Sigmoid colon (tissue), 3 donors: ENCODE results near the gene ELAVL4.
"Not testable (repeated sequence)": the region's sequence is repeated elsewhere in the genome, so short reads cannot be mapped to it uniquely, and the experiment has no call there.

Source experiments
- POLR2A ChIP-seq, 2 donors: fragments of 450-650 bp; IDR thresholded peaks; one replicate each; pipeline ENCODE4 v1.6.1; 2016; ENCODE audit warnings: antibody characterized with exemption in 2 of 2, mild to moderate bottlenecking in 2 of 2, moderate library complexity in 2 of 2
- TF ChIP-seq, protein P1 (sequence below), 4 experiments: fragments of 450-650 bp in 3 of 4; fragments of 200-600 bp in 1 of 4; IDR thresholded peaks; one replicate each; pipeline ENCODE4 v1.5.1; 2016 to 2019; ENCODE audit warnings: antibody characterized with exemption in 4 of 4, mild to moderate bottlenecking in 3 of 4, moderate library complexity in 2 of 4

- TF ChIP-seq, protein P1, sequence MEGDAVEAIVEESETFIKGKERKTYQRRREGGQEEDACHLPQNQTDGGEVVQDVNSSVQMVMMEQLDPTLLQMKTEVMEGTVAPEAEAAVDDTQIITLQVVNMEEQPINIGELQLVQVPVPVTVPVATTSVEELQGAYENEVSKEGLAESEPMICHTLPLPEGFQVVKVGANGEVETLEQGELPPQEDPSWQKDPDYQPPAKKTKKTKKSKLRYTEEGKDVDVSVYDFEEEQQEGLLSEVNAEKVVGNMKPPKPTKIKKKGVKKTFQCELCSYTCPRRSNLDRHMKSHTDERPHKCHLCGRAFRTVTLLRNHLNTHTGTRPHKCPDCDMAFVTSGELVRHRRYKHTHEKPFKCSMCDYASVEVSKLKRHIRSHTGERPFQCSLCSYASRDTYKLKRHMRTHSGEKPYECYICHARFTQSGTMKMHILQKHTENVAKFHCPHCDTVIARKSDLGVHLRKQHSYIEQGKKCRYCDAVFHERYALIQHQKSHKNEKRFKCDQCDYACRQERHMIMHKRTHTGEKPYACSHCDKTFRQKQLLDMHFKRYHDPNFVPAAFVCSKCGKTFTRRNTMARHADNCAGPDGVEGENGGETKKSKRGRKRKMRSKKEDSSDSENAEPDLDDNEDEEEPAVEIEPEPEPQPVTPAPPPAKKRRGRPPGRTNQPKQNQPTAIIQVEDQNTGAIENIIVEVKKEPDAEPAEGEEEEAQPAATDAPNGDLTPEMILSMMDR (IDR thresholded peaks at IDR 0.05) = not testable (repeated sequence)
- not testable (repeated sequence) for TF ChIP-seq POLR2A (IDR thresholded peaks at IDR 0.05)
Measured at GRCh38 chr1:50166351-50166750, 57.6 kb downstream of the ELAVL4 start.
